HCT116 (cell line): ENCODE measurements around the gene THBS1. TPM values are rescaled to one million over a fixed set of nuclear protein-coding genes. Genes with fewer than 3 reads are reported as not detected.

ENCODE experiments used
- ATAC-seq: fragments of 200-7000 bp; cut with Tn5 transposase; 2 replicates; pipeline ENCODE4 v1.9.1; 2020; ENCODE audit warnings: mild to moderate bottlenecking, moderate library complexity
- BruUV-seq: library from RNA; stranded (reverse); fragments of 400-500 nt; replicated peaks from 2 replicates; lab custom pipeline; 2021; lab: Mats Ljungman, UMichigan
- CTCF ChIA-PET: fragments of 300-600 bp; sonication (Branson Sonifier 250); formaldehyde crosslinking; loops from one replicate; lab custom pipeline; 2021; ENCODE audit warnings: antibody characterized with exemption; lab: Charles Lee
- POLR2A ChIA-PET: fragments of 300-600, 350-600 bp; sonication (Branson Sonifier 250); formaldehyde crosslinking; loops from one replicate; lab custom pipeline; 2021; ENCODE audit warnings: antibody characterized with exemption; lab: Charles Lee
- RAD21 ChIA-PET, 2 experiments: fragments of 300-600 bp; sonication (Branson Sonifier 250); formaldehyde crosslinking; loops; one replicate each; lab custom pipeline; 2023; ENCODE audit warnings: low total read pairs in 2 of 2; ENCODE audit not compliant: uncharacterized antibody in 2 of 2, unreplicated experiment in 2 of 2, low non-redundant PET in 1 of 2; lab: Charles Lee
- DNase-seq: peaks from one replicate; pipeline ENCODE4 v3.0.0-alpha.2; 2010; ENCODE audit warnings: low read depth, low spot score
- H2AFZ ChIP-seq: fragments of 200-600 bp; shearing (Covaris generic), sonication (generic); 2 replicates; pipeline ENCODE4 v1.6.1; 2017; ENCODE audit warnings: low read depth, mixed run types, mixed read lengths, antibody characterized with exemption, low read length; ENCODE audit not compliant: poor library complexity, severe bottlenecking
- H3K27ac ChIP-seq: 2 replicates; pipeline ENCODE4 v1.5.1; 2012; ENCODE audit warnings: low read depth, low read length
- H3K27me3 ChIP-seq: fragments of 200-600 bp; sonication (generic); 2 replicates; pipeline ENCODE4 v1.6.1; 2016; ENCODE audit warnings: mixed run types, low read length, mixed read lengths; ENCODE audit not compliant: insufficient read depth
- H3K36me3 ChIP-seq, 2 experiments: fragments of 200-500 bp in 1 of 2; fragments of 200-600 bp in 1 of 2; sonication (Bioruptor generic) in 1 of 2; sonication (generic) in 1 of 2; 2 replicates each; pipeline versions ENCODE4 v1.5.1 to v1.6.1; 2014 to 2016; ENCODE audit warnings: low read length in 2 of 2, inconsistent platforms in 1 of 2, mixed read lengths in 1 of 2, mixed run types in 1 of 2; ENCODE audit not compliant: insufficient read depth in 2 of 2, control insufficient read depth in 1 of 2
- H3K4me1 ChIP-seq, 2 experiments: fragments of 200-600 bp in 1 of 2; sonication (generic) in 1 of 2; 2 replicates each; pipeline versions ENCODE4 v1.5.1 to v1.6.1; 2012 to 2017; ENCODE audit warnings: low read length in 2 of 2, inconsistent platforms in 1 of 2, mild to moderate bottlenecking in 1 of 2, mixed read lengths in 1 of 2, mixed run types in 1 of 2, moderate library complexity in 1 of 2; ENCODE audit not compliant: insufficient read depth in 2 of 2, control insufficient read depth in 1 of 2
- H3K4me2 ChIP-seq: fragments of 200-600 bp; sonication (generic); 2 replicates; pipeline ENCODE4 v1.6.1; 2017; ENCODE audit warnings: mixed run types, low read length, mixed read lengths
- H3K4me3 ChIP-seq, 2 experiments: fragments of 200-600 bp in 1 of 2; sonication (generic) in 1 of 2; replicated peaks in 1 of 2; 2 replicates each; pipeline ENCODE4 v1.5.1; 2011 to 2016; ENCODE audit warnings: low read length in 2 of 2, control low read depth in 1 of 2, low read depth in 1 of 2, mild to moderate bottlenecking in 1 of 2, mixed read lengths in 1 of 2, mixed run types in 1 of 2
- H3K79me2 ChIP-seq: fragments of 200-600 bp; sonication (generic); 2 replicates; pipeline ENCODE4 v1.6.1; 2017; ENCODE audit warnings: mild to moderate bottlenecking, mixed run types, low read length, moderate library complexity, mixed read lengths; ENCODE audit not compliant: insufficient read depth
- H3K9ac ChIP-seq: fragments of 200-600 bp; sonication (generic); 2 replicates; pipeline ENCODE4 v1.6.1; 2016; ENCODE audit warnings: low read length, mixed read lengths
- H3K9me2 ChIP-seq: fragments of 200-600 bp; sonication (generic), shearing (Covaris generic); 2 replicates; pipeline ENCODE4 v1.6.1; 2017; ENCODE audit warnings: mixed run types, mild to moderate bottlenecking, moderate library complexity; ENCODE audit not compliant: insufficient read depth
- H3K9me3 ChIP-seq, 2 experiments: fragments of 200-500 bp in 1 of 2; fragments of 200-600 bp in 1 of 2; sonication (Bioruptor generic) in 1 of 2; sonication (generic) in 1 of 2; 2 replicates each; pipeline ENCODE4 v1.6.1; 2014 to 2017; ENCODE audit warnings: low read length in 2 of 2, mixed read lengths in 2 of 2, inconsistent platforms in 1 of 2, low read depth in 1 of 2, mild to moderate bottlenecking in 1 of 2, mixed run types in 1 of 2, moderate library complexity in 1 of 2; ENCODE audit not compliant: control insufficient read depth in 1 of 2, insufficient read depth in 1 of 2
- H4K20me1 ChIP-seq: fragments of 200-600 bp; sonication (generic), shearing (Covaris generic); 2 replicates; pipeline ENCODE4 v1.6.1; 2017; ENCODE audit warnings: mixed run types, mild to moderate bottlenecking, moderate library complexity; ENCODE audit not compliant: insufficient read depth
- CBX3 ChIP-seq: IDR thresholded peaks from 2 replicates; pipeline ENCODE4 v1.6.1; 2012; ENCODE audit warnings: low read depth
- EZH2 ChIP-seq: fragments of 200-600 bp; sonication (generic); IDR thresholded peaks from 2 replicates; pipeline ENCODE4 v1.6.1; 2017; ENCODE audit warnings: antibody characterized with exemption, mixed run types
- EZH2phosphoT487 ChIP-seq: fragments of 200-600 bp; IDR thresholded peaks from 2 replicates; pipeline ENCODE4 v1.6.1; 2018; ENCODE audit warnings: antibody characterized with exemption, borderline replicate concordance
- FOSL1 ChIP-seq: IDR thresholded peaks from 2 replicates; pipeline ENCODE4 v1.6.1; 2012; ENCODE audit warnings: low read depth
- SP1 ChIP-seq: IDR thresholded peaks from 2 replicates; pipeline ENCODE4 v1.6.1; 2012; ENCODE audit warnings: low read depth
- SRF ChIP-seq: IDR thresholded peaks from 2 replicates; pipeline ENCODE4 v1.6.1; 2012; ENCODE audit warnings: low read depth
- YY1 ChIP-seq: IDR thresholded peaks from 2 replicates; pipeline ENCODE4 v1.6.1; 2011; ENCODE audit warnings: low read length, low read depth, moderate library complexity, mild to moderate bottlenecking; ENCODE audit not compliant: insufficient replicate concordance; ENCODE audit errors: extremely low read depth
- ZFX ChIP-seq: fragments of 450-650 bp; IDR thresholded peaks from 2 replicates; pipeline ENCODE4 v1.6.1; 2017
- intact Hi-C: fragments of 100-400 bp; cut with micrococcal nuclease; formaldehyde crosslinking; loops from 2 replicates; pipeline ENCODE4 v1.10.0; 2022
- total RNA-seq: library from RNA; stranded (reverse); gene quantifications from one replicate; pipeline ENCODE4 v1.2.1, GENCODE V29; 2021; ENCODE audit not compliant: unreplicated experiment
- TF ChIP-seq, protein P1 (sequence below): IDR thresholded peaks from 2 replicates; pipeline ENCODE4 v1.6.1; 2011; ENCODE audit warnings: mild to moderate bottlenecking, low read length, moderate library complexity; ENCODE audit not compliant: insufficient replicate concordance; ENCODE audit errors: extremely low read depth

THBS1 gene
- total RNA-seq, 1 experiment from 2014 or later: 6.3 TPM

DNA sequence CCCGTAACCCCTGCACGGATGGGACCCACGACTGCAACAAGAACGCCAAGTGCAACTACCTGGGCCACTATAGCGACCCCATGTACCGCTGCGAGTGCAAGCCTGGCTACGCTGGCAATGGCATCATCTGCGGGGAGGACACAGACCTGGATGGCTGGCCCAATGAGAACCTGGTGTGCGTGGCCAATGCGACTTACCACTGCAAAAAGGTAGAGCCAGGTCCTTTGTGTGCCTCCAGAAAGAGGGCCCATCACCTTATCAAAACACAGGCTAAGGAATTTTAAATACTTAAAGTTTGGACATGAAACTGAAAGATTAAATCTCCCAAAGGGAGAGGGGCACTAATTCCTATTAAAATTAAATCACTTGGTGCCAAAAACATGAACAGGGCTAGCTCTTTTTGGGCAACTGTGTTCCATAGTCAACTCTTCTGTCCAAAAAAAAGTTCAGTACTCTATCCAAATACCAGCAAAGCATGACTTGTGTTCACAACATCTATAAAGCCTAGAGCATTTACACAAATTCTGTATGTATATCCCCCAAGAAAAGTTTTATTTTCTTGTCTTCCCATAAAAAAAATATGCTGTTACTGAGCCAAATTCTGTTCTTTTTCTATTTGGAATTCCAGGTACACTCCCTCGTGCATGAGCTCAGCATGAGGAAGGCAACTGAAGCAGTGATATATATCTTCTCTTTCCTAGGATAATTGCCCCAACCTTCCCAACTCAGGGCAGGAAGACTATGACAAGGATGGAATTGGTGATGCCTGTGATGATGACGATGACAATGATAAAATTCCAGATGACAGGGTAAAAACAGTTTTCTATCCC lies 9.2 kb downstream of the THBS1 start:
- no TSS peak for BruUV-seq
- TF ChIP-seq CBX3 (no peak), EZH2 (no peak), SP1 (no peak), EZH2phosphoT487 (no peak), SRF (no peak), ZFX (no peak), YY1 (no peak), FOSL1 (no peak)
- TF ChIP-seq, protein P1, sequence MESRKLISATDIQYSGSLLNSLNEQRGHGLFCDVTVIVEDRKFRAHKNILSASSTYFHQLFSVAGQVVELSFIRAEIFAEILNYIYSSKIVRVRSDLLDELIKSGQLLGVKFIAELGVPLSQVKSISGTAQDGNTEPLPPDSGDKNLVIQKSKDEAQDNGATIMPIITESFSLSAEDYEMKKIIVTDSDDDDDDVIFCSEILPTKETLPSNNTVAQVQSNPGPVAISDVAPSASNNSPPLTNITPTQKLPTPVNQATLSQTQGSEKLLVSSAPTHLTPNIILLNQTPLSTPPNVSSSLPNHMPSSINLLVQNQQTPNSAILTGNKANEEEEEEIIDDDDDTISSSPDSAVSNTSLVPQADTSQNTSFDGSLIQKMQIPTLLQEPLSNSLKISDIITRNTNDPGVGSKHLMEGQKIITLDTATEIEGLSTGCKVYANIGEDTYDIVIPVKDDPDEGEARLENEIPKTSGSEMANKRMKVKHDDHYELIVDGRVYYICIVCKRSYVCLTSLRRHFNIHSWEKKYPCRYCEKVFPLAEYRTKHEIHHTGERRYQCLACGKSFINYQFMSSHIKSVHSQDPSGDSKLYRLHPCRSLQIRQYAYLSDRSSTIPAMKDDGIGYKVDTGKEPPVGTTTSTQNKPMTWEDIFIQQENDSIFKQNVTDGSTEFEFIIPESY: no peak
- intact Hi-C loops: no loop called here
- no peak for DNase-seq
- POLR2A ChIA-PET: interaction anchor here (1.4 kb wide), 1 partner anchor 10 kb away, joined by 4 read pairs; the partner anchor contains the start of gene THBS1
- Histone ChIP-seq H3K4me3 (no peak overlapping the region), H3K27ac (no peak overlapping the region), H3K4me2 (no peak overlapping the region), H3K9me2 (no peaks in the 10 kb centered on the region), H2AFZ (no peak overlapping the region), H3K36me3 (peaks cover 12 to 42% of the 10 kb centered on the region in 2 experiments; a peak in 3 of 4 replicates), H3K9ac (no peak overlapping the region), H3K27me3 (no peaks in the 10 kb centered on the region), H3K9me3 (no peaks in the 10 kb centered on the region), H3K4me1 (no peaks in the 10 kb centered on the region), H4K20me1 (no peaks in the 10 kb centered on the region), H3K79me2 (no peaks in the 10 kb centered on the region)
- CTCF ChIA-PET: interaction anchor here (2.6 kb wide), 1 partner anchor 10 kb away, joined by 8 read pairs; the partner anchor contains the start of gene THBS1
- RAD21 ChIA-PET: no interaction called here
- ATAC-seq: no peak
